Prostate gland (tissue), 2 donors: ENCODE results near the gene LRCH1.

ENCODE experiments used
- POLR2A ChIP-seq: fragments of 450-650 bp; IDR thresholded peaks from one replicate; pipeline ENCODE4 v1.6.1; 2016; ENCODE audit warnings: antibody characterized with exemption, mild to moderate bottlenecking
- POLR2AphosphoS5 ChIP-seq: sonication (generic); formaldehyde crosslinking; IDR thresholded peaks from one replicate; pipeline ENCODE4 v1.6.1; 2017; ENCODE audit warnings: antibody characterized with exemption
- TF ChIP-seq, protein P1 (sequence below), 4 experiments: fragments of 200-600 bp in 2 of 4; fragments of 450-650 bp in 2 of 4; sonication (generic) in 2 of 4; IDR thresholded peaks; 1 replicate in 3 of 4; 2 replicates in 1 of 4; pipeline ENCODE4 v1.5.1; 2016 to 2019; ENCODE audit warnings: antibody characterized with exemption in 4 of 4, mild to moderate bottlenecking in 2 of 4, moderate library complexity in 2 of 4

DNA sequence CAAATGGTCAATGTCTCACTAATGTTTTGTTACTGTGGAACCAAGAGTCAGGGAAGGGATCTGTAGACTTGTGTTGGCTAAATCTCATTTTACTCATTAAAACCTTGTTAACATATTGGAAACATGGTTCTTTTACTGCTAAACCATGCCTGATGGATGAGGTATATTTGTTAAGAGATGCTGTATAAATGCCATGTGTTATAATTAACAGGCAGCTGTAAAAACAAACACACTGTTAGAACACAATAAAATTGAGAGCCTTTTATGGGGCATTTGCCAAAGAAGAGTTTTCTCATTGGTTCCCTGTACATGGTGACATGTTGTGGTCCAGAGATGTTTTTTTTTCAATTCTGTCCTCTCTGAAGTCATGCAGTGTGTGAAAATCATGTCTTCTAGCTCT is 122.0 kb downstream of the LRCH1 start:
- TF ChIP-seq POLR2AphosphoS5: peak; percentile 4
- TF ChIP-seq, protein P1, sequence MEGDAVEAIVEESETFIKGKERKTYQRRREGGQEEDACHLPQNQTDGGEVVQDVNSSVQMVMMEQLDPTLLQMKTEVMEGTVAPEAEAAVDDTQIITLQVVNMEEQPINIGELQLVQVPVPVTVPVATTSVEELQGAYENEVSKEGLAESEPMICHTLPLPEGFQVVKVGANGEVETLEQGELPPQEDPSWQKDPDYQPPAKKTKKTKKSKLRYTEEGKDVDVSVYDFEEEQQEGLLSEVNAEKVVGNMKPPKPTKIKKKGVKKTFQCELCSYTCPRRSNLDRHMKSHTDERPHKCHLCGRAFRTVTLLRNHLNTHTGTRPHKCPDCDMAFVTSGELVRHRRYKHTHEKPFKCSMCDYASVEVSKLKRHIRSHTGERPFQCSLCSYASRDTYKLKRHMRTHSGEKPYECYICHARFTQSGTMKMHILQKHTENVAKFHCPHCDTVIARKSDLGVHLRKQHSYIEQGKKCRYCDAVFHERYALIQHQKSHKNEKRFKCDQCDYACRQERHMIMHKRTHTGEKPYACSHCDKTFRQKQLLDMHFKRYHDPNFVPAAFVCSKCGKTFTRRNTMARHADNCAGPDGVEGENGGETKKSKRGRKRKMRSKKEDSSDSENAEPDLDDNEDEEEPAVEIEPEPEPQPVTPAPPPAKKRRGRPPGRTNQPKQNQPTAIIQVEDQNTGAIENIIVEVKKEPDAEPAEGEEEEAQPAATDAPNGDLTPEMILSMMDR (IDR thresholded peaks at IDR 0.05): no peak
- no peak for TF ChIP-seq POLR2A
